HPDE6-E6E7 (cell line): ENCODE results near the gene ZDHHC14.

Experiments used
- DNase-seq: peaks from one replicate; pipeline ENCODE4 v3.0.0; 2011; ENCODE audit warnings: missing footprints; ENCODE audit errors: extremely low spot score

Gene ZDHHC14

GRCh38 chr6:157646012-157646411 lies 265.0 kb downstream of the ZDHHC14 start:
- no peak for DNase-seq

- no peak for DNase-seq
Measured at GRCh38 chr6:157647261-157647915, 266.4 kb downstream of the ZDHHC14 start.

- DNase-seq: peak; percentile 67
Measured at GRCh38 chr6:157648561-157648960, 267.6 kb downstream of the ZDHHC14 start.

- DNase-seq: no peak
Measured at GRCh38 chr6:157649311-157650260, 268.6 kb downstream of the ZDHHC14 start.

GRCh38 chr6:157650261-157650640 lies 269.3 kb downstream of the ZDHHC14 start:
- no peak for DNase-seq

- no peak for DNase-seq
Measured at GRCh38 chr6:157650801-157651200, 269.8 kb downstream of the ZDHHC14 start.

GRCh38 chr6:157651731-157652490 lies 270.9 kb downstream of the ZDHHC14 start:
- DNase-seq: no peak

GRCh38 chr6:157652601-157653363 lies 271.8 kb downstream of the ZDHHC14 start:
- DNase-seq: no peak

- DNase-seq: no peak
Measured at GRCh38 chr6:157653521-157653920, 272.5 kb downstream of the ZDHHC14 start.

- no peak for DNase-seq
Measured at GRCh38 chr6:157655139-157655538, 274.1 kb downstream of the ZDHHC14 start.

GRCh38 chr6:157656437-157656997 lies 275.5 kb downstream of the ZDHHC14 start:
- no peak for DNase-seq

GRCh38 chr6:157657754-157658153 lies 276.8 kb downstream of the ZDHHC14 start:
- no peak for DNase-seq

- DNase-seq: no peak
Measured at GRCh38 chr6:157658301-157658700, 277.3 kb downstream of the ZDHHC14 start.

- DNase-seq: no peak
Measured at GRCh38 chr6:157659536-157660271, 278.7 kb downstream of the ZDHHC14 start.

- no peak for DNase-seq
Measured at GRCh38 chr6:157660414-157660813, 279.4 kb downstream of the ZDHHC14 start.

- no peak for DNase-seq
Measured at GRCh38 chr6:157661652-157662051, 280.7 kb downstream of the ZDHHC14 start.

GRCh38 chr6:157663261-157663660 lies 282.3 kb downstream of the ZDHHC14 start:
- no peak for DNase-seq

- no peak for DNase-seq
Measured at GRCh38 chr6:157665180-157665579, 284.2 kb downstream of the ZDHHC14 start.

- no peak for DNase-seq
Measured at GRCh38 chr6:157666729-157667128, 285.7 kb downstream of the ZDHHC14 start.

- peak; percentile 76 for DNase-seq
Measured at GRCh38 chr6:157667211-157668008, 286.4 kb downstream of the ZDHHC14 start.
